NT2/D1 (cell line): ENCODE results near the gene PIM2.

Experiments
- DNase-seq: peaks from one replicate; pipeline ENCODE4 v3.0.0-alpha.2; 2011; ENCODE audit warnings: low read depth, low spot score
- H3K27me3 ChIP-seq: 2 replicates; pipeline ENCODE4 v1.6.0; 2011; ENCODE audit warnings: mild to moderate bottlenecking; ENCODE audit not compliant: insufficient read length, insufficient read depth
- H3K36me3 ChIP-seq: 2 replicates; pipeline ENCODE4 v1.6.1; 2011; ENCODE audit warnings: mild to moderate bottlenecking, low read length, mixed read lengths; ENCODE audit not compliant: insufficient read depth, insufficient read length
- H3K4me1 ChIP-seq: 2 replicates; pipeline ENCODE4 v1.5.1; 2011; ENCODE audit not compliant: insufficient read depth, insufficient read length
- H3K4me3 ChIP-seq: 2 replicates; pipeline ENCODE4 v1.5.1; 2011; ENCODE audit warnings: low read depth; ENCODE audit not compliant: insufficient read length
- H3K9ac ChIP-seq: 2 replicates; pipeline ENCODE4 v1.6.0; 2011; ENCODE audit warnings: low read depth; ENCODE audit not compliant: insufficient read length
- H3K9me3 ChIP-seq: 2 replicates; pipeline ENCODE4 v1.5.1; 2011; ENCODE audit warnings: mild to moderate bottlenecking, low read length; ENCODE audit not compliant: insufficient read depth
- SUZ12 ChIP-seq: IDR thresholded peaks from 2 replicates; pipeline ENCODE4 v1.6.1; 2011; ENCODE audit not compliant: insufficient read length, insufficient read depth; ENCODE audit errors: extremely low read depth
- YY1 ChIP-seq: IDR thresholded peaks from 2 replicates; pipeline ENCODE4 v1.6.1; 2011; ENCODE audit not compliant: insufficient read length, insufficient read depth
- ZNF274 ChIP-seq: IDR thresholded peaks from 2 replicates; pipeline ENCODE4 v1.6.1; 2011; ENCODE audit warnings: mild to moderate bottlenecking, low read depth, low read length

PIM2 gene

GRCh38 chrX:48957827-48958634, 39.2 kb upstream of the PIM2 start:
- Histone ChIP-seq H3K9ac (peak overlapping the region; percentile 79), H3K27me3 (no peaks in the 10 kb centered on the region), H3K36me3 (peaks cover 42% of the 10 kb centered on the region), H3K4me3 (peak overlapping the region; percentile 81), H3K4me1 (peaks cover 12% of the 10 kb centered on the region), H3K9me3 (no peaks in the 10 kb centered on the region)
- no peak for TF ChIP-seq YY1
- no peak for TF ChIP-seq SUZ12
- no peak for TF ChIP-seq ZNF274
- peak; percentile 97 for DNase-seq

- Histone ChIP-seq H3K9ac (peak within 1 kb of the TSS; percentile 87), H3K9me3 (no peaks in the 10 kb centered on the region), H3K27me3 (no peaks in the 10 kb centered on the region), H3K4me3 (peak within 1 kb of the TSS; percentile 81), H3K36me3 (peaks cover 45% of the 10 kb centered on the region), H3K4me1 (peaks cover 10% of the 10 kb centered on the region)
- no peak for DNase-seq
- TF ChIP-seq ZNF274 (no peak), SUZ12 (no peak), YY1 (no peak)
These were observed 38.6 kb upstream of the PIM2 start, which contains the start of gene OTUD5 for GRCh38 chrX:48957477-48957826. Gene OTUD5, minus strand, starts transcription at chrX:48957607. Its CDS starts 37 bp downstream, at chrX:48957570.

GRCh38 chrX:48956728-48957414, 38.0 kb upstream of the PIM2 start:
- Histone ChIP-seq H3K27me3 (no peaks in the 10 kb centered on the region), H3K9me3 (no peaks in the 10 kb centered on the region), H3K36me3 (peaks cover 49% of the 10 kb centered on the region), H3K9ac (peak overlapping the region; percentile 87), H3K4me3 (peak overlapping the region; percentile 69), H3K4me1 (peaks cover 6% of the 10 kb centered on the region)
- no peak for DNase-seq
- TF ChIP-seq YY1 (no peak), ZNF274 (no peak), SUZ12 (no peak)

GRCh38 chrX:48948589-48948988, 29.8 kb upstream of the PIM2 start:
- Histone ChIP-seq H3K9me3 (no peaks in the 10 kb centered on the region), H3K9ac (no peak overlapping the region), H3K4me1 (peaks cover 3% of the 10 kb centered on the region), H3K27me3 (no peaks in the 10 kb centered on the region), H3K36me3 (peaks cover 57% of the 10 kb centered on the region), H3K4me3 (no peak overlapping the region)
- no peak for TF ChIP-seq ZNF274
- TF ChIP-seq SUZ12 = no peak
- no peak for TF ChIP-seq YY1
- no peak for DNase-seq

GRCh38 chrX:48945517-48946348, 26.9 kb upstream of the PIM2 start:
- no peak overlapping the region for H3K4me3 ChIP-seq
- H3K36me3 ChIP-seq = peaks cover 61% of the 10 kb centered on the region
- H3K27me3 ChIP-seq = no peaks in the 10 kb centered on the region
- DNase-seq = no peak
- peaks cover 9% of the 10 kb centered on the region for H3K4me1 ChIP-seq
- no peak overlapping the region for H3K9ac ChIP-seq
- no peak for TF ChIP-seq SUZ12
- TF ChIP-seq ZNF274 = no peak
- no peak for TF ChIP-seq YY1
- no peaks in the 10 kb centered on the region for H3K9me3 ChIP-seq

- Histone ChIP-seq H3K9me3 (no peaks in the 10 kb centered on the region), H3K9ac (no peak overlapping the region), H3K4me3 (no peak overlapping the region), H3K27me3 (no peaks in the 10 kb centered on the region), H3K4me1 (peaks cover 8% of the 10 kb centered on the region), H3K36me3 (peaks cover 71% of the 10 kb centered on the region)
- no peak for DNase-seq
- TF ChIP-seq YY1 (no peak), SUZ12 (no peak), ZNF274 (no peak)
These were observed 24.1 kb upstream of the PIM2 start for GRCh38 chrX:48942895-48943294.
